ENCODE data around the gene CXorf65.

GRCh38 chrX:71117358-71117757 is 10.8 kb upstream of the CXorf65 start:
- TF ChIP-seq CTCF (conservative IDR thresholded peaks at IDR 0.05; ENCODE audit: low read depth, low read length) (no peak), EZH2 (IDR thresholded peaks at IDR 0.05; ENCODE audit: borderline replicate concordance, low read depth, low read length, poor library complexity, severe bottlenecking) (no peak)

All from A673 (cell line).